Natural killer cell treated with Interleukin-12 subunit alpha and Interleukin-12 subunit beta and Interleukin-15 and Interleukin-18, amount 100 ng/mL, for 72 hours (primary cell): Measurements from ENCODE around the gene C1QL4. TPM values are rescaled to one million over a fixed set of nuclear protein-coding genes. Genes with fewer than 3 reads are reported as not detected.
"Not testable (repeated sequence)": the region's sequence is repeated elsewhere in the genome, so short reads cannot be mapped to it uniquely, and the experiment has no call there.

Experiments used
- ATAC-seq, 2 donors: fragments of 150-1000 bp; cut with Tn5 transposase in 1 of 2; sonication (Bioruptor Pico), chemical (Tn5 transposase) in 1 of 2; 2 replicates each; pipeline ENCODE4 v1.10.0; 2021
- DNase-seq: peaks from one replicate; pipeline ENCODE4 v3.0.0; 2022; ENCODE audit warnings: low spot score
- H3K27ac Mint-ChIP-seq, 2 donors: 1 replicate in 1 of 2; 2 replicates in 1 of 2; pipeline ENCODE4 v1.8.0; 2022; ENCODE audit warnings: mixed read lengths in 2 of 2, mild to moderate bottlenecking in 1 of 2, moderate library complexity in 1 of 2
- H3K27me3 Mint-ChIP-seq, 2 donors: 1 replicate in 1 of 2; 2 replicates in 1 of 2; pipeline ENCODE4 v1.8.0; 2022; ENCODE audit warnings: mixed read lengths in 2 of 2
- H3K36me3 Mint-ChIP-seq: one replicate; pipeline ENCODE4 v1.8.0; 2022; ENCODE audit warnings: mixed read lengths
- H3K4me1 Mint-ChIP-seq, 2 donors: 1 replicate in 1 of 2; 2 replicates in 1 of 2; pipeline ENCODE4 v1.8.0; 2022; ENCODE audit warnings: low read depth in 2 of 2, mixed read lengths in 2 of 2, mild to moderate bottlenecking in 1 of 2
- H3K4me3 Mint-ChIP-seq: one replicate; pipeline ENCODE4 v1.8.0; 2022; ENCODE audit warnings: mixed read lengths
- H3K9me3 Mint-ChIP-seq: 2 replicates; pipeline ENCODE4 v1.8.0; 2022; ENCODE audit warnings: mixed read lengths
- total RNA-seq, 2 donors: library from RNA; stranded (reverse); gene quantifications; one replicate each; pipeline ENCODE4 v1.2.3, GENCODE V29; 2022

C1QL4 gene
- total RNA-seq, 2 donors from 2014 or later, result not detected

- Mint-ChIP-seq H3K27me3 (peaks cover 25 to 33% of the 10 kb centered on the region in 2 donors), H3K9me3 (no peaks in the 10 kb centered on the region), H3K36me3 (no peaks in the 10 kb centered on the region), H3K27ac (no peak within 1 kb of the TSS), H3K4me3 (no peak within 1 kb of the TSS), H3K4me1 (no peaks in the 10 kb centered on the region)
- DNase-seq (no peak), ATAC-seq (no peak)
These were observed 41.7 kb downstream of the C1QL4 start, which contains the start of gene PRPH for GRCh38 chr12:49295082-49295936. TSS of gene PRPH (plus strand) at chr12:49295147. CDS start at chr12:49295201, 54 bp downstream.

DNA sequence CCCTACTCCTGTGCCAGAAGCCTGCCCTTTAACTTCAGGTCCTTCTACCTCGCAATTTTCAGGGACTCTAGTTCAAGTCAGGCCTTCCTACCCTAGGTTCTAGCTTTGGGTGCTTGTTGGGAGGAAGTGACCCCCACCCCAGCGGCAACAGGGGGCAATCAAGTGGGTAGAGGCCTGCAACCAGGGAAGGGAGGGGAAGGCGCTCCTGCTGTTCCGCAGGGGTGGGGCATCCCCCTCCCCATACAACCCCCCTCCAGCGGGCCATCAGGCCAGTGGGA is 42.2 kb downstream of the C1QL4 start:
- Mint-ChIP-seq H3K27ac (no peak overlapping the region), H3K4me3 (no peak overlapping the region), H3K36me3 (no peaks in the 10 kb centered on the region), H3K9me3 (no peaks in the 10 kb centered on the region), H3K27me3 (peaks cover 25 to 33% of the 10 kb centered on the region in 2 donors), H3K4me1 (no peaks in the 10 kb centered on the region)
- no peak for ATAC-seq
- no peak for DNase-seq

DNA sequence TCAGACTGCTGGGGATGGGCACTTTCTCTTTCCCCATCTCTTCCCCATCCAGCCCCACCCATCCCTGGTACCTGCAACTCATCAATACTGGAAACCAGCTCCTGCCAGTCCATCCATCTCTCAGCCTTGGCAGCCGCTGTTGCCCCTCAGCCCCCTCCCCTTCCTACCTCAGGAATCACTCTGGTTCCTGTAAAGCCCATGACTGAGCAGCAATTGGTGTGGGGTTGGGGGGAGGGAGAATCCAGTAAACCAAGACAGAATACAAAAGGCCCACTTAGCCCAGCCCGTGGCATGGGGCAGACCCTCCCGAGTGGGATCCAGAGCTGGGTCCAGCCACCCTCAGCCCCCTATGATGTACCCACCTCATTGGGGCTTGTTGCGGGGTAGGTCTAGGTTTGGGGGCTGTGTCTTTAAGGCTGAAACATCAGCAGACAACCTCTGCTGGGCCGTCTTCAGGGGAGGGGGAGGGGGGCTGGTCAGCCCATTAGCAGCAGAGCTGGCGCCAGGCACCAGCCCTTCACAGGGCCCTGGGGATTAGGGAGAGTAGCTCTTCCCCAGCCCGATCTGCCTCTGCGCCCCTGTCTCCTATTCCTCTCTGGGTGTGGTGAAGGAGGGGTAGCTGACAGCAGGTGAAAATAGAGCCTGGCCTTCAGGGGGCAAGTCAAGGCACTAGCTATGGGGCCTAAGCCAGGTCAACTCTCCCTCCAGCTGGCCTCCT is 42.7 kb downstream of the C1QL4 start:
- H3K36me3 Mint-ChIP-seq, result no peaks in the 10 kb centered on the region
- H3K4me1 Mint-ChIP-seq, result no peaks in the 10 kb centered on the region
- no peak for DNase-seq
- no peak overlapping the region for H3K4me3 Mint-ChIP-seq
- peaks cover 25 to 33% of the 10 kb centered on the region in 2 donors for H3K27me3 Mint-ChIP-seq
- H3K9me3 Mint-ChIP-seq, result no peaks in the 10 kb centered on the region
- no peak for ATAC-seq
- no peak overlapping the region for H3K27ac Mint-ChIP-seq

GRCh38 chr12:49293056-49293956 is 43.7 kb downstream of the C1QL4 start:
- ATAC-seq (no peak), DNase-seq (no peak)
- H3K27me3 Mint-ChIP-seq, result peaks cover 19 to 31% of the 10 kb centered on the region in 2 donors
- H3K9me3 Mint-ChIP-seq, result no peaks in the 10 kb centered on the region
- no peaks in the 10 kb centered on the region for H3K4me1 Mint-ChIP-seq
- no peak overlapping the region for H3K27ac Mint-ChIP-seq
- no peak overlapping the region for H3K4me3 Mint-ChIP-seq
- no peaks in the 10 kb centered on the region for H3K36me3 Mint-ChIP-seq

DNA sequence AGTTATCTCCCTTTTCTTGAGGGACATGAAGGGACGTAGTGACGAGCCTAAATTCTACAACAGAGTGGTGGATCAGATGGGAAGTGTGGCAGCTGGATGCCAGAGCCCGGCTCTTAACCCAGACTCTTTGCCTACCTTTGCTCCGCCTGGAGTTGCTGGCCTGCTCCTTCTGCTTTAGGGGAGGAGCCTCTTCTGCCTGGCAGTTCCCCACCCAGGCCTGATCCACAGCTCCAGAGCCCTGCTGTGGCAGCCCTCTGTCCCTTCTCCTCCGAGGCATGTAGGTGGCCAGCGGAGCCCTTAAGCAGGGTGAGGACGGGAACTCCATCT is 44.3 kb downstream of the C1QL4 start:
- no peak overlapping the region for H3K27ac Mint-ChIP-seq
- no peaks in the 10 kb centered on the region for H3K36me3 Mint-ChIP-seq
- no peak for DNase-seq

DNA sequence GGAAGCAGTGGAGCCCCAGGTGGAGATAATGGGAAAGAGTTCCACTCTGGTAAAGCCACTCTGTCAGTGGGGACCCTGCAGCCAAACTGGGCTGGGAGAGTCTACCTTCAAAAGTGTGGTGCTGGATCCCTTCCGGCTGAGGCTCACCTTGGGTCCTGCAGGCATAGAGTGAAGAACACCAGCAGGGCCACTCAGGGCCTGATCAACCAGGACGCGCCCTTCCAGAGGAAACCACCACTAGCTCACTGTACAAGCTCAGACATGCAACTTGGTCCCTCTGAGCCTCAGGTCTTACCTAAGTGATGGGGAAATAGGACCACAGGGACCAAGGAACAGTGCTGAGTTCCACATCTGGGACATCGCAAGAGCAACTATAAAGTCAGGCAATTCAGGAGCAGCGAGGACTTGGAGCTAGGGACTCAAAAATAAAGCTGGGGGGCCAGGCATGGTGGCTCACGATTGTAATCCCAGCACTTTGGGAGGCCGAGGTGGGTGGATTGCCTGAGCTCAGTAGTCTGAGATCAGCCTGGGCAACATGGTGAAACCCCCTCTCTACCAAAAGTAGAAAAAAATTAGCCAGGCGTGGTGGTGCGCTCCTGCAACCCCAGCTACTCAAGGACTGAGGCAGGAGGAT is 47.9 kb downstream of the C1QL4 start:
- no peaks in the 10 kb centered on the region for H3K4me1 Mint-ChIP-seq
- H3K9me3 Mint-ChIP-seq, result no peaks in the 10 kb centered on the region
- DNase-seq, result no peak
- no peak overlapping the region for H3K4me3 Mint-ChIP-seq
- H3K36me3 Mint-ChIP-seq, result no peaks in the 10 kb centered on the region
- ATAC-seq, result no peak
- H3K27me3 Mint-ChIP-seq, result peaks cover 34% of the 10 kb centered on the region in 2 donors
- H3K27ac Mint-ChIP-seq, result no peak overlapping the region

More for the DNA sequence above, 44.3 kb downstream of the C1QL4 start:
- Mint-ChIP-seq H3K4me3 (no peak overlapping the region), H3K27me3 (peaks cover 19 to 31% of the 10 kb centered on the region in 2 donors), H3K9me3 (no peaks in the 10 kb centered on the region), H3K4me1 (no peaks in the 10 kb centered on the region)
- no peak for ATAC-seq

DNA sequence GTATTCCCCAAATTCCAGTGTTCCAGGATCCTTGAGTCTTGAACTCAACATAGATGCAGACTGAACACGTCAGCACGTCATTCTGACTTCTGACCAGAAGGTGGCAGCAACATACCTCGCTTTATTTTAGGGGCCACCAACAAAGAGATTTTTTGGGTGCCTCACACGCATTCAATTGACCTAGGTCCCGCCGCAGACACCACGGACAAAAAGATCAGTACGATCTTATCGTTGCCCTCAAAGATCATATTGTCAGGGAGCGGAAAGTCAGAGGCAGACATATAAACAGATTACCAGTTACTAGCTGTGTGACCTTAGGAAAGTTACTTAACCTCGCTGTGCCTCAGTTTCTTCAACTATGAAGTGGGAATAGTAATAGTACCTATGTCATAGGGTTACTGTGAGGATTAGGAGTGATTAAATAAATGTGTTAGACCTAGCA is 48.6 kb downstream of the C1QL4 start:
- Mint-ChIP-seq H3K4me1 (no peaks in the 10 kb centered on the region), H3K9me3 (no peaks in the 10 kb centered on the region), H3K4me3 (no peak overlapping the region), H3K27me3 (peaks cover 34% of the 10 kb centered on the region in 2 donors), H3K36me3 (no peaks in the 10 kb centered on the region), H3K27ac (no peak overlapping the region)
- ATAC-seq, result peak in 1 of 2 donors; percentile 51
- DNase-seq, result no peak

- no peak overlapping the region for H3K27ac Mint-ChIP-seq
- no peaks in the 10 kb centered on the region for H3K9me3 Mint-ChIP-seq
- H3K4me3 Mint-ChIP-seq, result no peak overlapping the region
- H3K27me3 Mint-ChIP-seq, result peaks cover 34% of the 10 kb centered on the region in 2 donors
- ATAC-seq, result no peak
- H3K36me3 Mint-ChIP-seq, result no peaks in the 10 kb centered on the region
- DNase-seq, result no peak
- no peaks in the 10 kb centered on the region for H3K4me1 Mint-ChIP-seq
These were observed 49.1 kb downstream of the C1QL4 start for GRCh38 chr12:49287876-49288275.

DNA sequence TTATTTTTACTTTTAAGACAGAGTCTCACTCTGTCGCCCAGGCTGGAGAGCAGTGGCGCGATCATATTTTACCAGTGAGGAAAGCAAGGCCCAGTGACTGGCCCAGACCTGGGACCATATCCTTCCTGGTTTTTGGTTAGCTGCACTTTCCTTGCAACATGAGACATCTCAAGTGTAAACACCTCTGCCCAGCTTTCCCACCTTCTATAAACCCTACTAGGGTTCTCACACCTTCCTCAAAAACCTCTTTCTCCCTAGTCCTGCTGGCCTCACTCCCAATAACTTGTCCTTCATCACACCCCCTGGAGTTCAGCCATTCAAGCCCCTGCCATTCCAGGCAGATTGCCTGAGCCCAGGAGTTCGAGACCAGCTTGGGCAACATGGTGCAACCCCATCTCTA is 52.3 kb downstream of the C1QL4 start:
- ATAC-seq, result no peak
- Mint-ChIP-seq H3K4me3 (no peak overlapping the region), H3K36me3 (no peaks in the 10 kb centered on the region), H3K27ac (no peak overlapping the region), H3K27me3 (peaks cover 26 to 31% of the 10 kb centered on the region in 2 donors), H3K4me1 (no peaks in the 10 kb centered on the region), H3K9me3 (no peaks in the 10 kb centered on the region)
- DNase-seq, result no peak

DNA sequence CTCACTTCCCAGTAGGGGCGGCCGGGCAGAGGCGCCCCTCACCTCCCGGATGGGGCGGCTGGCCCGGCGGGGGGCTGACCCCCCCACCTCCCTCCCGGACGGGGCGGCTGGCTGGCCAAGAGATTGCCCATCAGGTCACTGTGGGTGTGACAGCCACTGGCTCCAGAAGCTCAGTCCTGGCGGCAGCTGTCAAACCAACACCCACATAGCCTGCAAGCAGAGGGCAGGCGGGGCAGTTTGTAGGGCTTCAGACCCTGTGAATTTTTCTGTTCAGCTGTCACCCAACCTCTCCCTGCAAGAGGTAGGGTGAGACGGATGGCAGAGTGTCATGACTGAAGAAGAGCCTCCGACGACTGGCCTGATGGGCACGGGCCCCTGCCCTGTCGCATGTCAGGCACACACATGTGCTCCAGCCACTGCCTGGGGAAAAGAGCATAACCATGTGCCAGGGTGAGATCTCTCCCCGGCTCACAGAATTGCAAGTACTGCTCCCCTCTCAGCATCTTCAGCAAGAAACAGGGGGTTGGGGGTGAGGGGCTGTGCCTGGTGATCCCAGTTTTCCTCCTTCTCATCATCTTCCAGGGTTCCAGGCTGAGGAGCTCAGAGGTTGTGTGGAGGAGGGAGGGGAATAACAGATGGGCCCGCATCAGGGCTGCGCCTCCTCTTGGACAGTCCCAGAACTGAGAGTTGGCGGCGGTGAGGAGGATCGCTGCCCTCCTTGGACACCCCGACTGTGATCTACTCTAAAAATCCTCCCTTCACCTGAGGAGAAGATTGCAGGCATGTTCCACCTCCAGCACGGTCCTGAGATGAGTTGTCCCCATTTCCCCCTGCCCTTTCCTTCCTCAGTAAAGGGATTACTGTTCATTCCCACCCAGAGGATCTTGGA is 53.2 kb downstream of the C1QL4 start:
- Mint-ChIP-seq H3K36me3 (no peaks in the 10 kb centered on the region), H3K27ac (no peak overlapping the region), H3K4me3 (no peak overlapping the region), H3K4me1 (no peaks in the 10 kb centered on the region), H3K9me3 (no peaks in the 10 kb centered on the region), H3K27me3 (peaks cover 24 to 31% of the 10 kb centered on the region in 2 donors)
- no peak for ATAC-seq
- DNase-seq, result no peak

- not testable (repeated sequence) for H3K27ac Mint-ChIP-seq, H3K4me1 Mint-ChIP-seq
These were observed 54.1 kb downstream of the C1QL4 start for GRCh38 chr12:49282740-49283375.

More at GRCh38 chr12:49282740-49283375, 54.1 kb downstream of the C1QL4 start:
- H3K36me3 Mint-ChIP-seq, H3K9me3 Mint-ChIP-seq, H3K4me3 Mint-ChIP-seq, DNase-seq, ATAC-seq: not testable (repeated sequence)
- peaks cover 18 to 24% of the 10 kb centered on the region in 2 donors for H3K27me3 Mint-ChIP-seq
